GM12872 (cell line): Measurements from ENCODE around the gene AFF2.

Experiments used
- TF ChIP-seq, protein P1 (sequence below): IDR thresholded peaks from 3 replicates; pipeline ENCODE4 v1.5.1; 2011; ENCODE audit warnings: low read depth, mild to moderate bottlenecking, low read length, moderate library complexity; ENCODE audit not compliant: insufficient read depth

Gene AFF2

DNA sequence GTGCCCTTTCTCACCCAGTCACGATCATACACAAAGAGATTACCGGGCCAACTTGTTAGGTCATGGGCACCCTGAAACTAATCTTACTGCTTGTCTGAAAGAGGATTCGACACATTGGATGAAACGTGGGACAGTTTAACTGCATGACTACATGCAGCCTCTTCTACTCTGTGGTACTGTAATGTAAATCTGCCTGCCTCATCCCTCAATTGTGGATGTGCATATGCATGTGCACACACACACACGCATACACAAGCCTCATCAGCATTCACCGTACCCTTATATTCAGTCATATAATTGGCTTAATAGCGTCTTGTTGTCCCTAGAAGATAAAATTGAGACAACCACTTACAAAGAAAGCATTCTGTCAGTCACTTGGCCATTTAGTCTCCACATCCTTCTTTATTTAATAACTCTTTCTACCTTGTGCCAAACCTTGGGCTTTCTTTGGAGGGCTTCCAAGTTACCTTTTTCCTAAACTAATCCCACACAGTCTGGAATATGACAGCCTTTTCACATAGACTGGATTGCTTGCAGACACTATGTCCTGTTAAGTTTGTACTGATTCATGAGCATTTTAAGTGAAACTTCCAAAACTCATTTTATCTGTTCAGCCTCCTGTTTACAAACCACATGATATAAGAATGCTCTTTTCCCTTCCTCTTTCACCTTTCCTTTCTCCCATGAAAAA is 132.9 kb downstream of the AFF2 start:
- TF ChIP-seq, protein P1, sequence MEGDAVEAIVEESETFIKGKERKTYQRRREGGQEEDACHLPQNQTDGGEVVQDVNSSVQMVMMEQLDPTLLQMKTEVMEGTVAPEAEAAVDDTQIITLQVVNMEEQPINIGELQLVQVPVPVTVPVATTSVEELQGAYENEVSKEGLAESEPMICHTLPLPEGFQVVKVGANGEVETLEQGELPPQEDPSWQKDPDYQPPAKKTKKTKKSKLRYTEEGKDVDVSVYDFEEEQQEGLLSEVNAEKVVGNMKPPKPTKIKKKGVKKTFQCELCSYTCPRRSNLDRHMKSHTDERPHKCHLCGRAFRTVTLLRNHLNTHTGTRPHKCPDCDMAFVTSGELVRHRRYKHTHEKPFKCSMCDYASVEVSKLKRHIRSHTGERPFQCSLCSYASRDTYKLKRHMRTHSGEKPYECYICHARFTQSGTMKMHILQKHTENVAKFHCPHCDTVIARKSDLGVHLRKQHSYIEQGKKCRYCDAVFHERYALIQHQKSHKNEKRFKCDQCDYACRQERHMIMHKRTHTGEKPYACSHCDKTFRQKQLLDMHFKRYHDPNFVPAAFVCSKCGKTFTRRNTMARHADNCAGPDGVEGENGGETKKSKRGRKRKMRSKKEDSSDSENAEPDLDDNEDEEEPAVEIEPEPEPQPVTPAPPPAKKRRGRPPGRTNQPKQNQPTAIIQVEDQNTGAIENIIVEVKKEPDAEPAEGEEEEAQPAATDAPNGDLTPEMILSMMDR: no peak

DNA sequence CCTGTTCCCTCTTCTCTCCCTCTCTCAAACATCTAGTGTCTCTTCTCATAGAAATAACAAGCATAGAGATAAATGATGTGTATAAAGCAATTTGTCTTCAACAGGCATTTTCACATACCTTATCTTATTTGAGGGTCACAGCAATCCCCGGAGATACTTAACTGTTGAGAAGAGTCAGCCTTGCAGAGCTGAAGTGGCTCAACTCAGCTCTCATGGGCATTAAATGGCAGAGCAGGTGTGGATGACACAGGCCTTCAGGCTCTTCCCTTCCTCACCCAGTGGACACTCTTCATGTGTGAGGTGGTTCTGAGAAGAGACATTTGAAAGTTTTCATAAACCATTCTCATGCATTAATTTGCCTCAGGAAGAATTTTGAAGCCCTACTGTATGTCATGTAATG is 134.2 kb downstream of the AFF2 start:
- TF ChIP-seq, protein P1: no peak

DNA sequence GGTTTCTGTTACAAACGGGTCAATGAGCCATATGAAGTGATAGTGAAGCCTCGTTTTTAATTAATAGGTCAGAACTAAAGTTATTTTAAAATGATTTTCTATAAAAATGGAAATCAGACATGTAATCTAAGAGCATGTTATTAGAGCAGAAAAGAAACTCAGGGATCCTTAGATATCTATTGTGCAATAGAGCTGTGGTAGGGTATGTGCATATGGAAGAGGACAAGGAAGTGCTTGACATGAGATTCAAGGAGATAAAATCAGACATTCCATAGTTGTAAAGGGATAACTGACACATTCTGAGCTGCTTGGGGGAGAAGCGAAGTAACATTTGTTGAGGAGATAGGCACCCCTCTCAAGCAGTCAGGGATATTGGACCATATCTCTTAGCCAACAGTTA is 143.0 kb downstream of the AFF2 start:
- TF ChIP-seq, protein P1: no peak

GRCh38 chrX:148647651-148648050 is 147.2 kb downstream of the AFF2 start:
- TF ChIP-seq, protein P1: no peak

GRCh38 chrX:148649145-148649795 is 148.9 kb downstream of the AFF2 start:
- TF ChIP-seq, protein P1: no peak

DNA sequence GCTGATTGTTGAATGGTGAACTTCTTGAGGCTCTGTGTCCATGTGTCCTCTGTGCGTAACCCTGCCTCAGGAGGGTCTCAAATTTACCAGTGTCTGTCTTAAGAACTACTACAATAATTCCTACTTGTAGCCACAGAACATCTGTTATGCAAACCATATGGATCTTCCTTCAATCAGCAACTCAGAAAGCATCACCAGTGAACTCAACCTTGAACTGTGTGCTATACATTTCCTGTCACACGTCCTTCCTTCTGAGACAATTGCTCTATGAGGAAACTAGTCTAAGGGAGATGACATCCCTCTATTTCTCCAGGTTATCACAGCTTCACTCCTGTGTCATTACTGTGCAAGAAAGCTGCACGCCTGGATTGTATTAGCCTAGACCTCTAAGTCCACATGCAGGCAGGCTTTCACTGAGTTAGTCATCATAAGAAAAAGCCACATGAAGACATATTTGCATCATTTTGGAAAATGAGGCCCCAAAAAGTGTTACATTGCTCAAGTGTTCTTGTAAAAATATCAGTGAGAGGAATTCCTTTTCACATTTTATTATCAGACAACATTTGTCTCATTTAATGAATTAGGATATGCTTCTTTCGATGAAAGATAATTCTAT is 157.8 kb downstream of the AFF2 start:
- TF ChIP-seq, protein P1: no peak

- TF ChIP-seq, protein P1: no peak
Observed at GRCh38 chrX:148659481-148659880, 159.1 kb downstream of the AFF2 start.
